HG03097 (cell line): ENCODE measurements around the gene PPFIBP2.
"Not testable (repeated sequence)": the region's sequence is repeated elsewhere in the genome, so short reads cannot be mapped to it uniquely, and the experiment has no call there.

Experiments
- ATAC-seq: cut with Tn5 transposase; IDR thresholded peaks from one replicate; pipeline ENCODE4 v1.9.1; 2021; ENCODE audit not compliant: unreplicated experiment, low FRiP score

The PPFIBP2 gene

DNA sequence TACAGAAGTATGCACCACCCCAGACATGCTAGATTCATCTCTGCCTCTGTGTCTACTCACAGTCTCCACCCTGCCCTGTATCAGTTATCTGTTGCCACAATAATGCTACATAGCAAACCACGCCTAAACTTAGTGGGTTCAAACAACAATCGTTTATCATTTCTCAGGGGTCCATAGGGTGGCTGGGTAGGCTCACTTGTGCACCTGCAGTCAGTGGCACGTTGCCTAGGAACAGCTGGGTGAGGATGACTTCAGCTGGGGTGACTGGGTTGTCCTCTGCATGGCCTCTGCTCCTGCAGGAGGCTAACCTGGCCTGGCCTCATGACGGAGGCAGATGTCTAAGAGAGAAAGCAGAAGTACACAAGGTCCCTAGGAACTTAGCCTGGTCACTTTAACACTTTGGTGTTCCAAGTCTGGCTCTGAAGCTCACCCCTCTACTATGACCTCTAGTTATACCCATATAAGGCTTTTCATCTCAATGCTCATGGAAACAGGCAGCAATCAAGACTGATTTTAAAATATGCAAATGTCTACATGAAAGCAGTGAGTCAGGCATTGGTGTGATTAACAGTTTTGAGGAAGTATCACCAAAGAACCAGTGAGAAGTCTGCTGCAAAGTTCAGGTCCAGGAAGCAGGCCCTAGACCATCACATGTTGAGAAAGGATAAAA, 17.8 kb upstream of the PPFIBP2 start:
- peak; percentile 65 for ATAC-seq

GRCh38 chr11:7498193-7498592, 15.6 kb upstream of the PPFIBP2 start:
- no peak for ATAC-seq

DNA sequence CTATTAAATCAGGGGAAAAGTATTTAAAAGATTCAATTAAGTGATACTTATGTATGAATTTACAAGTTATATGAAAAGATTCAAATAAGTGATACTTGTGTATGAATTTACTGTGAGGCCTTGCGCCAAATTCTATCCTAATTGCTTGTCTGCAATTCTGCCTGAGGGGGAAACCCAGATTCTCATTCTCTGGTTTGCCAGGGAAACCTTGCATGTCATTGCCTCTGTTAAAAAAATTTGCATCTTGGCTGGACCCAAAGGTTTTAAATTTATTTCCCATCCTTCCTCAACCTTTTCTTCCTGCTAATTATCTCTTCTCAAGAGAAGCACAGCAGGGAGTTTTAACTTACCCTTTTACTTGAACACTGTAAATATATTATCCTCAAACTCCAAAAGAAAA, 14.7 kb upstream of the PPFIBP2 start:
- ATAC-seq: no peak

DNA sequence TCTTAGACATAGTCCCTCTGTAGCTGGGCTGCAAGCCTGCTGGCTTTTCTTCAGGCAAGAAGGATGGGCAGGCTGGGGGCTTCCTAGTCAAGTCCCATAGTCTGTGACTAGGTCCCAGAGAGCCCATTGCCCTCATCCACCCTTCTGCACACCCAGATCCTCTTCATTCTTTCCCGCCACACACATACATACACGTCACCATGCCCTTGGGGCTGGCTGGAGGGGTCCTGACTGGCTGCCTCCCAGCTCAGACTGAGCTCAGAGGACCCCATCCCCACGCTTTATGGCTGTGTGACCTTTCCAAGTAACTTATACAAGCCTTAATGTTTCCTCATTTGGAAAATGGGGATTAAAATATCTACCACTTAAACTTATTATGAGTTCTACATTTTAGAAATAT, 13.5 kb upstream of the PPFIBP2 start:
- ATAC-seq: no peak

- ATAC-seq: no peak
Measured at GRCh38 chr11:7501251-7501650, 12.5 kb upstream of the PPFIBP2 start.

DNA sequence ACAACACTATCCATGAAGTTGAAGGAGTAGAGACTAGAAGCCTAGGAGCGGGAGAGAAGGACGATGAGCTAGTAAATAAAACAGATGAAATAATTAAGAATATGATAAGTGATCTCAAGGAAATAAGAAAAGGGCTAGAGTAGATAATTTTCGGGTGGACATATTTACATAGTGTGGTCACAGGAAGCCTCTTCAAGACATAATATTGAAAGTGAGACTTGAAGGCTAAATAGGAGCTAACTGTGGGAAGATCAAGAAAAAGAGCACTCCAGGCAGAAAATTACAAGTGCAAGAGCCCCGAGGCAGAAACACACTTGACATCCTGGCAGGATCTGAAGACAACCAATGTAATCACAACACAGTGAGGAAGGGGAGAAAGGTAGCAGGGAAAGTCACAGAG, 11.9 kb upstream of the PPFIBP2 start:
- no peak for ATAC-seq

GRCh38 chr11:7506243-7506642, 7.6 kb upstream of the PPFIBP2 start:
- ATAC-seq: no peak

DNA sequence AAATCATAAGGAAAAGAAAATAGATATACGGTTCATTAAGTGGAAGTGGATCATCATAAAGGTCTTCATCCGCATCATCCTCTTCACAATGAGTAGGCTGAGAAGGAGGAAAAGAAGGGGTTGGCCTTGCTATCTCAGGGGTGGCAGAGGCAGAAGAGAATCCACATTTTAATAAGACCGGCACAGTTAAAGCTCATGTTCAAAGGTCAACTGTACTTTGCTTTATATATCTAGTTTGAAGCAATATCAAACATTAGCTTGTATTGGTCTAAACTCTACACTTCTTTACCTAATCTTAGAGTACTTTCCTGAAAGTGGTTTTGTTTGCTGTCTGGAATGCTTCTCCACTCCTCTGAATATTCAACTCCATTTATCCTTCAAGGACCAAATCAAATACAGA, 5.7 kb upstream of the PPFIBP2 start:
- no peak for ATAC-seq

DNA sequence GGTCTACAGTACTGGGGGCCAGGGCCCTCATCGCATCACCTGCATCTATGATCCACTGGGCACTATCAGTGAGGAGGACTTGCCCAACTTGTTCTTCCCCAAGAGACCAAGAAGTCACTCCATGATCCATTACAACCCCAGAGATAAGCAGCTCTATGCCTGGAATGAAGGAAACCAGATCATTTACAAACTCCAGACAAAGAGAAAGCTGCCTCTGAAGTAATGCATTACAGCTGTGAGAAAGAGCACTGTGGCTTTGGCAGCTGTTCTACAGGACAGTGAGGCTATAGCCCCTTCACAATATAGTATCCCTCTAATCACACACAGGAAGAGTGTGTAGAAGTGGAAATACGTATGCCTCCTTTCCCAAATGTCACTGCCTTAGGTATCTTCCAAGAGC, 3.8 kb upstream of the PPFIBP2 start:
- ATAC-seq: no peak

DNA sequence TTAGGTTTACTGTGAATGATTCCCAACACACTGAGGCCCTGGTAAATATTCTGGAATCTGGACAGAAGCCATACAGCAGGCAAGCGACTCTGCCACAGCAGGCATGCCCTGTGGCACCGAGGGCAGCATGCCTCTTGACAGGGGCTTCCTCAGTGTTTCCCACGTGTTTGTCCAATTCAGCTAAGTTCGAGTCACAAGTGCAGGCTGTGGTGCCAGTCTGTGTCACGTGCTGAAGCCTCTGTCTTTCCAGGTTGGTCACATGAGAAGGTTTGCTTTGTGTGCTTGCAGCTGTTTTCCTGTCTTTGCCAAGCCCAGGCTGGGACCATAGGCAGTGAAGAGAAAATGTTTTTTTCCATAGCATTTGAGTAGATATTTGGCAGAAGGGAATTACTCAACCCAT, 2.4 kb upstream of the PPFIBP2 start:
- no peak for ATAC-seq

- peak; percentile 58 for ATAC-seq
Measured at GRCh38 chr11:7512525-7513233, 1.1 kb upstream of the PPFIBP2 start.

GRCh38 chr11:7514099-7514591, 346 bp downstream of the PPFIBP2 start:
- peak; percentile 6 for ATAC-seq

DNA sequence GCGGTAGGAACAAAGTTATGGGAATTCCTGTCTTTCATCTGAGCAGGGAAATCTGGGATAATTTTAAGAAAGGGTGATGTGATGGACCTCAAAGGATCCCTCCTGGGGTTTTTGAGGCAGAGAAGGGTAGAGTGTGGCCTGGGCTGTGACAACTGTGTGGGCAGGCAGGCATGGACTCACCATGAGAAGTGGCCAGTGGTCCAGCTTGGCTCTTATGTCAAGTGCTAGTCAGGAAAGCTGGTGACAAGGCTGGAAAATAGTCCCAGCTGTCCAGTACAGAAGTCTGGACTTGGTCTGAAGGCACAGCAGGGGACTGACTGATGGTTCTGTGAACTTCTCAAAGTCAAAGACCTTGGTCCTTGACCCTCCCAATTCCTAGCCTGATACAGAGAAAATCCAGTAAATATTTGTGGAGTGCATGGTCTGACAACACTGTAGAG, 1.7 kb downstream of the PPFIBP2 start:
- no peak for ATAC-seq

GRCh38 chr11:7516475-7516874, 2.7 kb downstream of the PPFIBP2 start:
- no peak for ATAC-seq

DNA sequence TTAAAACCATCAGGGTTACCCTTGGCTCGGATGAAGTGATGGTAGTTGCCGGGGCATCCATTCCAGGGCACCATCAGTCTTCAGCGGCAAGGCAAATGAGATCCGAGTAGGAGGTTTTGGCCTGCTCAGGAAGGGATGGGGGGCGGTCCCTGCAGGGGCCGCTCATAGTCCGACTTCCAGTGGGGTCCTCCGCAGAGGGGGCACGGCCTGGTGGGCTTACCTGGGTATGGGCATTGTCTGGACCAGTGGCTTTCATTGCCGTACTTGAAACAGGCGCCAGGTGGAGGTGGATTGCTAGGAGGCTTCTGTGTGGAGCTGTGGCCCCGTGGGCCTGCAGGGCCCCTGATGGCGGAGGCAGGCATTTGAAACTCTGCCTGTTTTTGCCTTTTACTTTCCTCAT, 3.9 kb downstream of the PPFIBP2 start:
- not testable (repeated sequence) for ATAC-seq

GRCh38 chr11:7518811-7519562, 5.2 kb downstream of the PPFIBP2 start:
- ATAC-seq: no peak

- peak; percentile 44 for ATAC-seq
Measured at GRCh38 chr11:7520011-7520942, 6.5 kb downstream of the PPFIBP2 start.

GRCh38 chr11:7520981-7521487, 7.2 kb downstream of the PPFIBP2 start:
- ATAC-seq: peak; percentile 83

GRCh38 chr11:7522121-7522520, 8.3 kb downstream of the PPFIBP2 start:
- ATAC-seq: no peak

DNA sequence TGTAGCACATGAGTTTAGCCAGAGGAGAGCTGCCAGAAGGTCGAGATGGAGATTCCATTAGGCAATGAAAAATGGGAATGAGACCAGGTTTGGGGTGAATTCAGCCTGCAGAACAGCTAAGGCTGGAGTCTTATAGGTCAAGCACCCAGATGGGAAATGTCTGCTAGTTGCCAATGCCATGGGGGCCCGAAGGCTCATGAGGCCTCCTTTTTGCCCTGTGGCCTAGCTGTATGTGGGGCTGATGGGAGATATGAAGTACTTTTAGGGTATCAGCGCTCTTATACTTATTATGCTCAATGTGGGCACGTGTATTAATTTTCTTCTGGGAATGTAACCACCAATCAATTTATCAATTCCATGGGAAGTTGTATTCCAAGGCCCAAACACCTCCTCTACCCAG, 8.7 kb downstream of the PPFIBP2 start:
- no peak for ATAC-seq
